ENCODE results near the gene CDK5RAP2.

The CDK5RAP2 gene

GRCh38 chr9:120365386-120365785 is 214.6 kb downstream of the CDK5RAP2 start:
- no peak overlapping the region for H3K9ac ChIP-seq (ENCODE audit: low read length)
- H3K4me3 ChIP-seq (ENCODE audit: low read depth, low read length) = no peak overlapping the region
- H3K27me3 ChIP-seq (ENCODE audit: control insufficient read depth, insufficient read depth, low read length) = no peaks in the 10 kb centered on the region
- no peaks in the 10 kb centered on the region for H3K36me3 ChIP-seq (ENCODE audit: control insufficient read depth, insufficient read depth, low read length)
- H3K9me3 ChIP-seq (ENCODE audit: control insufficient read depth, insufficient read depth, low read depth, low read length) = peaks cover 6% of the 10 kb centered on the region
- H3K27ac ChIP-seq (ENCODE audit: low read depth, low read length) = no peak overlapping the region
- peaks cover 6% of the 10 kb centered on the region; the same call in 1 of the 2 replicates for H3K4me1 ChIP-seq (ENCODE audit: control insufficient read depth, insufficient read depth, low read length)

GRCh38 chr9:120363697-120364096 is 216.3 kb downstream of the CDK5RAP2 start:
- H3K36me3 ChIP-seq (ENCODE audit: control insufficient read depth, insufficient read depth, low read length) = no peaks in the 10 kb centered on the region
- no peaks in the 10 kb centered on the region for H3K27me3 ChIP-seq (ENCODE audit: control insufficient read depth, insufficient read depth, low read length)
- no peak overlapping the region for H3K27ac ChIP-seq (ENCODE audit: low read depth, low read length)
- peaks cover under 1% of the 10 kb centered on the region; the same call in 1 of the 2 replicates for H3K9me3 ChIP-seq (ENCODE audit: control insufficient read depth, insufficient read depth, low read depth, low read length)
- H3K4me1 ChIP-seq (ENCODE audit: control insufficient read depth, insufficient read depth, low read length) = peaks cover 6% of the 10 kb centered on the region; the same call in 1 of the 2 replicates
- H3K4me3 ChIP-seq (ENCODE audit: low read depth, low read length) = no peak overlapping the region
- H3K9ac ChIP-seq (ENCODE audit: low read length) = no peak overlapping the region

- Histone ChIP-seq H3K36me3 (ENCODE audit: control insufficient read depth, insufficient read depth, low read length) (no peaks in the 10 kb centered on the region), H3K4me1 (ENCODE audit: control insufficient read depth, insufficient read depth, low read length) (peaks cover 6% of the 10 kb centered on the region; the same call in 1 of the 2 replicates), H3K27ac (ENCODE audit: low read depth, low read length) (no peak overlapping the region)
Measured at GRCh38 chr9:120362446-120362845, 217.5 kb downstream of the CDK5RAP2 start.

GRCh38 chr9:120361551-120361950 is 218.4 kb downstream of the CDK5RAP2 start:
- no peaks in the 10 kb centered on the region for H3K27me3 ChIP-seq (ENCODE audit: control insufficient read depth, insufficient read depth, low read length)
- H3K4me3 ChIP-seq (ENCODE audit: low read depth, low read length) = no peak overlapping the region
- H3K9me3 ChIP-seq (ENCODE audit: control insufficient read depth, insufficient read depth, low read depth, low read length) = 0 out of 2 replicates have a peak, but pooled peaks cover 2% of the 10 kb centered on the region
- no peak overlapping the region for H3K27ac ChIP-seq (ENCODE audit: low read depth, low read length)
- no peaks in the 10 kb centered on the region for H3K36me3 ChIP-seq (ENCODE audit: control insufficient read depth, insufficient read depth, low read length)
- peaks cover 3% of the 10 kb centered on the region; the same call in 1 of the 2 replicates for H3K4me1 ChIP-seq (ENCODE audit: control insufficient read depth, insufficient read depth, low read length)
- no peak overlapping the region for H3K9ac ChIP-seq (ENCODE audit: low read length)

More at GRCh38 chr9:120362446-120362845, 217.5 kb downstream of the CDK5RAP2 start:
- no peak overlapping the region for H3K4me3 ChIP-seq (ENCODE audit: low read depth, low read length)
- no peaks in the 10 kb centered on the region for H3K9me3 ChIP-seq (ENCODE audit: control insufficient read depth, insufficient read depth, low read depth, low read length)
- H3K27me3 ChIP-seq (ENCODE audit: control insufficient read depth, insufficient read depth, low read length) = no peaks in the 10 kb centered on the region
- H3K9ac ChIP-seq (ENCODE audit: low read length) = no peak overlapping the region

- Histone ChIP-seq H3K27me3 (ENCODE audit: control insufficient read depth, insufficient read depth, low read length) (no peaks in the 10 kb centered on the region), H3K36me3 (ENCODE audit: control insufficient read depth, insufficient read depth, low read length) (no peaks in the 10 kb centered on the region), H3K4me3 (ENCODE audit: low read depth, low read length) (no peak overlapping the region), H3K9ac (ENCODE audit: low read length) (no peak overlapping the region), H3K9me3 (ENCODE audit: control insufficient read depth, insufficient read depth, low read depth, low read length) (peaks cover 12% of the 10 kb centered on the region), H3K27ac (ENCODE audit: low read depth, low read length) (no peak overlapping the region), H3K4me1 (ENCODE audit: control insufficient read depth, insufficient read depth, low read length) (no peaks in the 10 kb centered on the region; the same call in 1 of the 2 replicates)
Measured at GRCh38 chr9:120360510-120360909, 219.5 kb downstream of the CDK5RAP2 start.

GRCh38 chr9:120360046-120360445 is 219.9 kb downstream of the CDK5RAP2 start:
- Histone ChIP-seq H3K9me3 (ENCODE audit: control insufficient read depth, insufficient read depth, low read depth, low read length) (peaks cover 12% of the 10 kb centered on the region), H3K4me1 (ENCODE audit: control insufficient read depth, insufficient read depth, low read length) (no peaks in the 10 kb centered on the region; the same call in 1 of the 2 replicates), H3K36me3 (ENCODE audit: control insufficient read depth, insufficient read depth, low read length) (no peaks in the 10 kb centered on the region), H3K27ac (ENCODE audit: low read depth, low read length) (no peak overlapping the region), H3K27me3 (ENCODE audit: control insufficient read depth, insufficient read depth, low read length) (no peaks in the 10 kb centered on the region), H3K9ac (ENCODE audit: low read length) (no peak overlapping the region), H3K4me3 (ENCODE audit: low read depth, low read length) (no peak overlapping the region)

GRCh38 chr9:120358877-120359276 is 221.1 kb downstream of the CDK5RAP2 start:
- no peaks in the 10 kb centered on the region; the same call in 1 of the 2 replicates for H3K4me1 ChIP-seq (ENCODE audit: control insufficient read depth, insufficient read depth, low read length)
- H3K4me3 ChIP-seq (ENCODE audit: low read depth, low read length) = no peak overlapping the region
- H3K36me3 ChIP-seq (ENCODE audit: control insufficient read depth, insufficient read depth, low read length) = no peaks in the 10 kb centered on the region
- peaks cover 15% of the 10 kb centered on the region for H3K9me3 ChIP-seq (ENCODE audit: control insufficient read depth, insufficient read depth, low read depth, low read length)
- H3K9ac ChIP-seq (ENCODE audit: low read length) = no peak overlapping the region
- no peaks in the 10 kb centered on the region for H3K27me3 ChIP-seq (ENCODE audit: control insufficient read depth, insufficient read depth, low read length)
- H3K27ac ChIP-seq (ENCODE audit: low read depth, low read length) = no peak overlapping the region

GRCh38 chr9:120353506-120353905 is 226.5 kb downstream of the CDK5RAP2 start:
- no peak overlapping the region for H3K9ac ChIP-seq (ENCODE audit: low read length)
- H3K4me3 ChIP-seq (ENCODE audit: low read depth, low read length) = no peak overlapping the region
- H3K36me3 ChIP-seq (ENCODE audit: control insufficient read depth, insufficient read depth, low read length) = no peaks in the 10 kb centered on the region
- H3K27me3 ChIP-seq (ENCODE audit: control insufficient read depth, insufficient read depth, low read length) = no peaks in the 10 kb centered on the region
- H3K9me3 ChIP-seq (ENCODE audit: control insufficient read depth, insufficient read depth, low read depth, low read length) = peaks cover 16% of the 10 kb centered on the region
- peaks cover 6% of the 10 kb centered on the region for H3K4me1 ChIP-seq (ENCODE audit: control insufficient read depth, insufficient read depth, low read length)
- H3K27ac ChIP-seq (ENCODE audit: low read depth, low read length) = no peak overlapping the region

GRCh38 chr9:120351106-120351505 is 228.9 kb downstream of the CDK5RAP2 start:
- Histone ChIP-seq H3K36me3 (ENCODE audit: control insufficient read depth, insufficient read depth, low read length) (no peaks in the 10 kb centered on the region), H3K4me1 (ENCODE audit: control insufficient read depth, insufficient read depth, low read length) (peaks cover 6% of the 10 kb centered on the region), H3K9ac (ENCODE audit: low read length) (no peak overlapping the region), H3K4me3 (ENCODE audit: low read depth, low read length) (no peak overlapping the region), H3K9me3 (ENCODE audit: control insufficient read depth, insufficient read depth, low read depth, low read length) (peaks cover 10% of the 10 kb centered on the region), H3K27me3 (ENCODE audit: control insufficient read depth, insufficient read depth, low read length) (no peaks in the 10 kb centered on the region), H3K27ac (ENCODE audit: low read depth, low read length) (no peak overlapping the region)

- Histone ChIP-seq H3K4me1 (ENCODE audit: control insufficient read depth, insufficient read depth, low read length) (peaks cover 6% of the 10 kb centered on the region), H3K27me3 (ENCODE audit: control insufficient read depth, insufficient read depth, low read length) (no peaks in the 10 kb centered on the region), H3K9me3 (ENCODE audit: control insufficient read depth, insufficient read depth, low read depth, low read length) (peaks cover 4% of the 10 kb centered on the region), H3K9ac (ENCODE audit: low read length) (no peak overlapping the region), H3K36me3 (ENCODE audit: control insufficient read depth, insufficient read depth, low read length) (no peaks in the 10 kb centered on the region), H3K4me3 (ENCODE audit: low read depth, low read length) (no peak overlapping the region), H3K27ac (ENCODE audit: low read depth, low read length) (no peak overlapping the region)
Measured at GRCh38 chr9:120350596-120350995, 229.4 kb downstream of the CDK5RAP2 start.

GRCh38 chr9:120348951-120349429 is 231.0 kb downstream of the CDK5RAP2 start:
- H3K9me3 ChIP-seq (ENCODE audit: control insufficient read depth, insufficient read depth, low read depth, low read length) = peaks cover 2% of the 10 kb centered on the region; the same call in 1 of the 2 replicates
- peak overlapping the region; percentile 35 for H3K9ac ChIP-seq (ENCODE audit: low read length)
- no peaks in the 10 kb centered on the region for H3K27me3 ChIP-seq (ENCODE audit: control insufficient read depth, insufficient read depth, low read length)
- H3K4me3 ChIP-seq (ENCODE audit: low read depth, low read length) = peak overlapping the region; percentile 42; the same call in 1 of the 2 replicates
- no peak overlapping the region for H3K27ac ChIP-seq (ENCODE audit: low read depth, low read length)
- no peaks in the 10 kb centered on the region for H3K36me3 ChIP-seq (ENCODE audit: control insufficient read depth, insufficient read depth, low read length)
- peaks cover 6% of the 10 kb centered on the region for H3K4me1 ChIP-seq (ENCODE audit: control insufficient read depth, insufficient read depth, low read length)

All from HUES6 (cell line).